Endothelial cell of umbilical vein (primary cell): Measurements from ENCODE around the gene MYO16. TPM values are rescaled to one million over a fixed set of nuclear protein-coding genes. Genes with fewer than 3 reads are reported as not detected.
"Not testable (repeated sequence)": the region's sequence is repeated elsewhere in the genome, so short reads cannot be mapped to it uniquely, and the experiment has no call there.

ENCODE experiments used
- BruUV-seq: library from RNA; stranded (reverse); fragments of 400-500 nt; replicated peaks from 2 replicates; lab custom pipeline; 2021; lab: Mats Ljungman, UMichigan
- CTCF ChIA-PET: fragments of 300-600, 350-600 bp; sonication (Branson Sonifier 250); formaldehyde crosslinking; loops from one replicate; lab custom pipeline; 2021; ENCODE audit warnings: antibody characterized with exemption, inconsistent platforms; lab: Charles Lee
- POLR2A ChIA-PET: fragments of 300-600, 350-600 bp; sonication (Branson Sonifier 250); formaldehyde crosslinking; loops from one replicate; lab custom pipeline; 2021; ENCODE audit warnings: antibody characterized with exemption, inconsistent platforms; lab: Charles Lee
- DNase-seq: peaks from one replicate; pipeline ENCODE4 v3.0.0-alpha.2; 2011; ENCODE audit warnings: low read depth, low spot score
- FAIRE-seq: peaks from 2 replicates; lab custom pipeline; 2011; peaks lifted over from hg19 to GRCh38; lab: Jason Lieb, UNC
- H2AFZ ChIP-seq: 2 replicates; pipeline ENCODE4 v1.6.0; 2012; ENCODE audit warnings: low read depth, low read length, control low read depth, inconsistent platforms
- H3K27ac ChIP-seq: 2 replicates; pipeline ENCODE4 v1.5.1; 2011; ENCODE audit warnings: low read depth, mild to moderate bottlenecking, control low read depth, low read length, moderate library complexity; ENCODE audit not compliant: insufficient read depth
- H3K27me3 ChIP-seq, 2 experiments: 2 replicates each; pipeline versions ENCODE4 v1.6.0 to v1.6.1; 2011; ENCODE audit warnings: low read length in 2 of 2, mixed read lengths in 1 of 2; ENCODE audit not compliant: control insufficient read depth in 2 of 2, insufficient read depth in 2 of 2
- H3K36me3 ChIP-seq, 2 experiments: 2 replicates in 1 of 2; 3 replicates in 1 of 2; pipeline ENCODE4 v1.5.1; 2011; ENCODE audit warnings: low read length in 2 of 2, mild to moderate bottlenecking in 1 of 2, moderate library complexity in 1 of 2; ENCODE audit not compliant: control insufficient read depth in 2 of 2, insufficient read depth in 2 of 2; ENCODE audit errors: extremely low read depth in 1 of 2
- H3K4me1 ChIP-seq: 3 replicates; pipeline ENCODE4 v1.5.1; 2011; ENCODE audit warnings: mild to moderate bottlenecking, low read length; ENCODE audit not compliant: control insufficient read depth, insufficient read depth; ENCODE audit errors: extremely low read depth
- H3K4me2 ChIP-seq: 2 replicates; pipeline ENCODE4 v1.6.1; 2011; ENCODE audit warnings: low read length, control low read depth, mixed read lengths; ENCODE audit not compliant: insufficient read depth
- H3K4me3 ChIP-seq, 3 experiments: fragments of 200-600 bp in 1 of 3; sonication (generic), shearing (Covaris generic) in 1 of 3; replicated peaks in 1 of 3; 2 replicates each; pipeline ENCODE4 v1.5.1; 2011 to 2016; ENCODE audit warnings: control low read depth in 3 of 3, low read length in 3 of 3, mild to moderate bottlenecking in 2 of 3, inconsistent platforms in 1 of 3, low read depth in 1 of 3, moderate library complexity in 1 of 3; ENCODE audit not compliant: insufficient read depth in 1 of 3
- H3K79me2 ChIP-seq: 2 replicates; pipeline ENCODE4 v1.6.0; 2012; ENCODE audit warnings: low read length, inconsistent platforms; ENCODE audit not compliant: control insufficient read depth, insufficient read depth
- H3K9ac ChIP-seq: replicated peaks from 2 replicates; pipeline ENCODE3; 2011; ENCODE audit warnings: low read length, control low read depth; ENCODE audit not compliant: insufficient read depth; ENCODE audit errors: extremely low read depth
- H3K9me1 ChIP-seq: replicated peaks from 3 replicates; pipeline ENCODE4 v1.6.0; 2011; ENCODE audit warnings: mild to moderate bottlenecking, low read length; ENCODE audit not compliant: control insufficient read depth, insufficient read depth; ENCODE audit errors: extremely low read depth
- H3K9me3 ChIP-seq: replicated peaks from 2 replicates; pipeline ENCODE4 v1.5.1; 2012; ENCODE audit warnings: low read length, inconsistent platforms; ENCODE audit not compliant: control insufficient read depth, insufficient read depth
- H4K20me1 ChIP-seq: replicated peaks from 2 replicates; pipeline ENCODE3; 2011; ENCODE audit warnings: mild to moderate bottlenecking, low read length; ENCODE audit not compliant: control insufficient read depth, insufficient read depth; ENCODE audit errors: extremely low read depth
- FOS ChIP-seq: IDR thresholded peaks from 2 replicates; pipeline ENCODE4 v1.6.1; 2011; ENCODE audit warnings: mild to moderate bottlenecking, low read length, moderate library complexity, borderline replicate concordance; ENCODE audit not compliant: insufficient read depth
- MYC ChIP-seq: IDR thresholded peaks from one replicate; pipeline ENCODE4 v1.6.1; 2011; ENCODE audit warnings: mild to moderate bottlenecking, low read depth, low read length
- POLR2AphosphoS5 ChIP-seq: IDR thresholded peaks from 2 replicates; pipeline ENCODE4 v1.6.1; 2012; ENCODE audit warnings: low read depth, mild to moderate bottlenecking, control low read depth, low read length, moderate library complexity; ENCODE audit not compliant: insufficient read depth
- dilution Hi-C: fragments of 300-500 bp; cut with MboI; formaldehyde crosslinking; loops from one replicate; pipeline ENCODE4 v1.15.0; 2019; ENCODE audit warnings: low sequenced_read_pairs; ENCODE audit not compliant: extremely low pct_ligation_motif_present
- intact Hi-C: fragments of 100-400 bp; cut with micrococcal nuclease; formaldehyde crosslinking; loops from one replicate; pipeline ENCODE4 v1.10.0; 2022
- polyA plus RNA-seq, 4 experiments: library from polyadenylated mRNA; depleted of rRNA in 3 of 4; stranded (reverse) in 3 of 4; unstranded in 1 of 4; fragments of >200 nt; gene quantifications; 2 replicates each; pipeline versions ENCODE4 v1.2.1 to v1.2.3, GENCODE V29; 2011 to 2012; ENCODE audit warnings: missing spikeins in 1 of 4
- total RNA-seq: library from RNA; stranded (reverse); gene quantifications from 2 replicates; pipeline ENCODE4 v1.2.3, GENCODE V29; 2021
- TF ChIP-seq, protein P1 (sequence below), 2 donors: IDR thresholded peaks; 1 replicate in 1 of 2; 2 replicates in 1 of 2; pipeline ENCODE4 v1.5.1; 2011; ENCODE audit warnings: low read length in 2 of 2, mild to moderate bottlenecking in 2 of 2, moderate library complexity in 2 of 2, control low read depth in 1 of 2, inconsistent platforms in 1 of 2, low read depth in 1 of 2; ENCODE audit not compliant: insufficient read depth in 1 of 2; ENCODE audit errors: extremely low read depth in 1 of 2

Gene MYO16
- total and polyA plus RNA-seq, 2 donors (not counting 3 experiments of a cell fraction or from before 2014, with no cell fraction given), result 0.03 to 0.04 TPM

DNA sequence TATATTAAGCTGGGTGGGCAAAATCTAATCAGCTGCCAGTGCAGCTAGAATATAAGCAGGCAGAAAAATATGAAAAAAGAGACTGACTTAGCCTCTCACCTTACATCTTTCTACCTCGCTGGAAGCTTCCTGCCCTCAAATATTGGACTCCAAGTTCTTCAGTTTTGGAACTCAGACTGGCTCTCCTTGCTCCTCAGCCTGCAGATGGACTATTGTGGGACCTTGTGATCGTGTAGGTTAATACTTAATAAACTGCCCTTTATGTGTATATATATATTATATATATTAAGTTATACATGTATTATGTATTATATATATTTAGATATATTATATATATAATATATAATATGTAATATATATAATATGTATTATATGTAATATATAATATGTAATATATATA lies 588.1 kb downstream of the MYO16 start:
- H3K4me1 ChIP-seq, H4K20me1 ChIP-seq, CTCF ChIA-PET, POLR2A ChIA-PET, H3K4me2 ChIP-seq, H3K9me3 ChIP-seq, H3K27me3 ChIP-seq, H2AFZ ChIP-seq, DNase-seq, H3K79me2 ChIP-seq, intact Hi-C loops, BruUV-seq, H3K9me1 ChIP-seq, FAIRE-seq, dilution Hi-C loops, H3K9ac ChIP-seq, H3K27ac ChIP-seq, H3K36me3 ChIP-seq, H3K4me3 ChIP-seq: not testable (repeated sequence)

DNA sequence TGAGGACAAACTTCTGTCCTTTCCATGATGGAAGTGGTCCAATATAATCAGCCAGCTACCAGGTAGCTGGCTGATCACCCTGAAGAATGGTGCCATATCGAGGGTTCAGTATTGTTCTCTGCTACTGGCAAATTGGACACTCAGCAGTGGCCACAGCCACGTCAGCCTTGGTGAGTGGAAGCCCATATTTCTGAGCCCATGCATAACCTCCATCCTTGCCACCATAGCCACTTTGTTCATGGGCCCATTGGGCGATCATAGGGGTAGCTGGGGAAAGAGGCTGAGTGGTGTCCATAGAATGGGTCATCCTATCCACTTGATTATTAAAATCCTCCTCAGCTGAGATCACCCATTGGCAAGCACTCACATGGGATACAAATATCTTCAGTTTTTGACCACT lies 591.2 kb downstream of the MYO16 start:
- Histone ChIP-seq H3K36me3 (no peaks in the 10 kb centered on the region), H3K9me1 (no peaks in the 10 kb centered on the region), H3K4me1 (no peaks in the 10 kb centered on the region), H3K79me2 (no peaks in the 10 kb centered on the region), H2AFZ (no peak overlapping the region), H3K27me3 (no peaks in the 10 kb centered on the region), H3K9me3 (no peaks in the 10 kb centered on the region), H3K4me2 (no peak overlapping the region), H3K9ac (no peak overlapping the region), H3K27ac (no peak overlapping the region), H3K4me3 (no peak overlapping the region), H4K20me1 (no peaks in the 10 kb centered on the region)
- POLR2A ChIA-PET, result no interaction called here
- TF ChIP-seq FOS, result no peak
- no peak for TF ChIP-seq POLR2AphosphoS5
- TF ChIP-seq, protein P1, sequence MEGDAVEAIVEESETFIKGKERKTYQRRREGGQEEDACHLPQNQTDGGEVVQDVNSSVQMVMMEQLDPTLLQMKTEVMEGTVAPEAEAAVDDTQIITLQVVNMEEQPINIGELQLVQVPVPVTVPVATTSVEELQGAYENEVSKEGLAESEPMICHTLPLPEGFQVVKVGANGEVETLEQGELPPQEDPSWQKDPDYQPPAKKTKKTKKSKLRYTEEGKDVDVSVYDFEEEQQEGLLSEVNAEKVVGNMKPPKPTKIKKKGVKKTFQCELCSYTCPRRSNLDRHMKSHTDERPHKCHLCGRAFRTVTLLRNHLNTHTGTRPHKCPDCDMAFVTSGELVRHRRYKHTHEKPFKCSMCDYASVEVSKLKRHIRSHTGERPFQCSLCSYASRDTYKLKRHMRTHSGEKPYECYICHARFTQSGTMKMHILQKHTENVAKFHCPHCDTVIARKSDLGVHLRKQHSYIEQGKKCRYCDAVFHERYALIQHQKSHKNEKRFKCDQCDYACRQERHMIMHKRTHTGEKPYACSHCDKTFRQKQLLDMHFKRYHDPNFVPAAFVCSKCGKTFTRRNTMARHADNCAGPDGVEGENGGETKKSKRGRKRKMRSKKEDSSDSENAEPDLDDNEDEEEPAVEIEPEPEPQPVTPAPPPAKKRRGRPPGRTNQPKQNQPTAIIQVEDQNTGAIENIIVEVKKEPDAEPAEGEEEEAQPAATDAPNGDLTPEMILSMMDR (IDR thresholded peaks at IDR 0.05; ENCODE audit: extremely low read depth in 1 of 2, insufficient read depth in 1 of 2, low read depth in 1 of 2, low read length in 2 of 2), result no peak
- TF ChIP-seq MYC, result no peak
- intact Hi-C loops (no loop called here), dilution Hi-C loops (no loop called here)
- FAIRE-seq, result no peak
- CTCF ChIA-PET, result no interaction called here
- BruUV-seq, result no TSS peak
- no peak for DNase-seq
